ENCODE data around the gene TMEM234. TPM values are rescaled to one million over a fixed set of nuclear protein-coding genes. Genes with fewer than 3 reads are reported as not detected.
A peak's percentile ranks its signal among the peaks of the same experiment; 100 is the strongest.

TMEM234 gene
- total and polyA plus RNA-seq, 2 of the 13 experiments (the other 11 are each of a cell fraction or from before 2014, with no cell fraction given): 6.1 to 9.0 TPM

DNA sequence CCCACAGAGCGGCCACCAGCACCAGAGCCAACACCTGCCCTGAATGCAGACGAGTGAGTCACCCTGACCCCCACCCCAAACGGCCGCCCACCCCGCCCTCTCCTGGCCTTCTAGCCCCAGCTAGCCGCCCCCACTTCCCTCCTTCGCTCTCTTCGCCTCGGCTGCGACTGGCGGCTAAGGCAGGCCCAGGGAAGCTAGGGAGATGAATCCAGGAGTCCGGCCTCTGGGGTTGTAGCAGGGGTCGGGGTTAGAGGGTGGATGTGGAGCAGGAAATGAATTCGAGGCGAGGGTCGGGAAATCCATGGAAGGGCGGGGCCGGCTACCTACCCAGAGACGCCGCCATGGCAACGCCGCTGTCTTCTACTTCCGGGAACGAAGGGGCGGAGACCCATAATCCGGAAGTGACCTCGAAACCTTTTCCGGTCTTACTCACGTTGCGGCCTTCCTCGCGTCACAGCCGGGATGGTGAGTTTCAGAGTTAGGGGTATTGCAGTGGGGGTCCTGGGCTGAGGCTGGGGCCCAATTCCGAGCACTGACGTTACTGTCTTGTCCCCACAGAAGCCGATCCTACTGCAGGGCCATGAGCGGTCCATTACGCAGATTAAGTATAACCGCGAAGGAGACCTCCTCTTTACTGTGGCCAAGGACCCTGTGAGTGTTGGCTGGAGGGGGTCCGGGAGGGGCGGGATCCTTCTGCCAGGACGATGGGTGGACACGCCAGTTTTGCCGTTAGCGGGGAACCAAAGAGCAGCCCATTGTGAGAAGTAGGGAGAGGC, at the start of gene TMEM234, which contains the start of gene EIF3I (continued):
- TF ChIP-seq, protein P1, sequence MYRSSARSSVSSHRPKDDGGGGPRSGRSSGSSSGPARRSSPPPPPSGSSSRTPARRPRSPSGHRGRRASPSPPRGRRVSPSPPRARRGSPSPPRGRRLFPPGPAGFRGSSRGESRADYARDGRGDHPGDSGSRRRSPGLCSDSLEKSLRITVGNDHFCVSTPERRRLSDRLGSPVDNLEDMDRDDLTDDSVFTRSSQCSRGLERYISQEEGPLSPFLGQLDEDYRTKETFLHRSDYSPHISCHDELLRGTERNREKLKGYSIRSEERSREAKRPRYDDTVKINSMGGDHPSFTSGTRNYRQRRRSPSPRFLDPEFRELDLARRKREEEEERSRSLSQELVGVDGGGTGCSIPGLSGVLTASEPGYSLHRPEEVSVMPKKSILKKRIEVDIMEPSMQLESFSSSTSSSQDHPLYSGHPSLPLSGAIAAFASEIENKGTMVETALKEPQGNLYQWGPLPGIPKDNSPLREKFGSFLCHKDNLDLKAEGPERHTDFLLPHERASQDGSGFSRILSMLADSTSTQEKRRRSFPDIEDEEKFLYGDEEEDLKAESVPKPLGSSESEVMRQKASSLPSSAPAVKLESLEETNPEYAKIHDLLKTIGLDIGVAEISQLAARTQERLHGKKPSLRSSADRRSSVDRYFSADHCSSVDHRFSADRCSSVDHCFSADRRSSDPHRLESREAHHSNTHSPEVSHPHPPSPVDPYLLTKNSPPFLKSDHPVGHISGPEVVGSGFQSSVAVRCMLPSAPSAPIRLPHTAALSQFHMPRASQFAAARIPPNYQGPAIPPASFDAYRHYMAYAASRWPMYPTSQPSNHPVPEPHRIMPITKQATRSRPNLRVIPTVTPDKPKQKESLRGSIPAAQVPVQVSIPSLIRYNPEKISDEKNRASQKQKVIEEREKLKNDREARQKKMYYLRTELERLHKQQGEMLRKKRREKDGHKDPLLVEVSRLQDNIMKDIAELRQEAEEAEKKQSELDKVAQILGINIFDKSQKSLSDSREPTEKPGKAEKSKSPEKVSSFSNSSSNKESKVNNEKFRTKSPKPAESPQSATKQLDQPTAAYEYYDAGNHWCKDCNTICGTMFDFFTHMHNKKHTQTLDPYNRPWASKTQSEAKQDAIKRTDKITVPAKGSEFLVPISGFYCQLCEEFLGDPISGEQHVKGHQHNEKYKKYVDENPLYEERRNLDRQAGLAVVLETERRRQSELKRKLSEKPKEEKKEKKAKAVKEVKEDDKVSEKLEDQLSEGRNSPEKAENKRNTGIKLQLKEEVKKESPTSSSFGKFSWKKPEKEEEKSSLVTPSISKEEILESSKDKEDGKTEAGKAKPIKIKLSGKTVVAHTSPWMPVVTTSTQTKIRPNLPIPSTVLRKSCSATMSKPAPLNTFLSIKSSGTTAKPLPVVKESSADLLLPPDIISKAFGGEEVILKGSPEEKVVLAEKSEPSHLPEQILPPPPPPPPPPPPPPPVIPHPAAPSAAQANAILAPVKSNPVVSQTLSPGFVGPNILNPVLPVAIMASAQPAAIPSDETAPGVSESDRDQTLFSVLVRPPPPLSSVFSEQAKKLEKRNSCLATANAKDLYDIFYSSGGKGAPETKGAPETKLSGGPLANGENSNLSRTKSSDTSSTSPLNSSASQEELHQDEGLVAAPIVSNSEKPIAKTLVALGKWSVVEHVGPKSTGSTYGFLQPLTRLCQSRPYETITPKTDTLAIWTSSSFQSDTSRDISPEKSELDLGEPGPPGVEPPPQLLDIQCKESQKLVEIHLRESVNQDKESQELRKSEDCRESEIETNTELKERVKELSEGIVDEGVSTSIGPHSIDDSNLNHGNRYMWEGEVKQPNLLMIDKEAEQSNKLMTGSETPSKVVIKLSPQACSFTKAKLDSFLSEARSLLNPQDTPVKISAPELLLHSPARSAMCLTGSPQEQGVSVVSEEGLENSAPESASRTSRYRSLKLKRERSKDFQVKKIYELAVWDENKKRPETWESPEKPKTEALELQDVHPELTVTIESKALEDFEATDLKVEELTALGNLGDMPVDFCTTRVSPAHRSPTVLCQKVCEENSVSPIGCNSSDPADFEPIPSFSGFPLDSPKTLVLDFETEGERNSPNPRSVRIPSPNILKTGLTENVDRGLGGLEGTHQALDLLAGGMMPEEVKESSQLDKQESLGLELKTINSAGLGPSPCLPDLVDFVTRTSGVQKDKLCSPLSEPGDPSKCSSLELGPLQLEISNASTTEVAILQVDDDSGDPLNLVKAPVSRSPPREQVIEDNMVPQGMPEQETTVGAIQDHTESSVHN (CRISPR knock-in tag; IDR thresholded peaks at IDR 0.05): no peak
- TF ChIP-seq, protein P2, sequence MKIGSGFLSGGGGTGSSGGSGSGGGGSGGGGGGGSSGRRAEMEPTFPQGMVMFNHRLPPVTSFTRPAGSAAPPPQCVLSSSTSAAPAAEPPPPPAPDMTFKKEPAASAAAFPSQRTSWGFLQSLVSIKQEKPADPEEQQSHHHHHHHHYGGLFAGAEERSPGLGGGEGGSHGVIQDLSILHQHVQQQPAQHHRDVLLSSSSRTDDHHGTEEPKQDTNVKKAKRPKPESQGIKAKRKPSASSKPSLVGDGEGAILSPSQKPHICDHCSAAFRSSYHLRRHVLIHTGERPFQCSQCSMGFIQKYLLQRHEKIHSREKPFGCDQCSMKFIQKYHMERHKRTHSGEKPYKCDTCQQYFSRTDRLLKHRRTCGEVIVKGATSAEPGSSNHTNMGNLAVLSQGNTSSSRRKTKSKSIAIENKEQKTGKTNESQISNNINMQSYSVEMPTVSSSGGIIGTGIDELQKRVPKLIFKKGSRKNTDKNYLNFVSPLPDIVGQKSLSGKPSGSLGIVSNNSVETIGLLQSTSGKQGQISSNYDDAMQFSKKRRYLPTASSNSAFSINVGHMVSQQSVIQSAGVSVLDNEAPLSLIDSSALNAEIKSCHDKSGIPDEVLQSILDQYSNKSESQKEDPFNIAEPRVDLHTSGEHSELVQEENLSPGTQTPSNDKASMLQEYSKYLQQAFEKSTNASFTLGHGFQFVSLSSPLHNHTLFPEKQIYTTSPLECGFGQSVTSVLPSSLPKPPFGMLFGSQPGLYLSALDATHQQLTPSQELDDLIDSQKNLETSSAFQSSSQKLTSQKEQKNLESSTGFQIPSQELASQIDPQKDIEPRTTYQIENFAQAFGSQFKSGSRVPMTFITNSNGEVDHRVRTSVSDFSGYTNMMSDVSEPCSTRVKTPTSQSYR (CRISPR knock-in tag; IDR thresholded peaks at IDR 0.05; ENCODE audit: borderline replicate concordance): 0 out of 2 replicates have a peak, but pooled peaks have one; percentile 5
- TF ChIP-seq, protein P3, sequence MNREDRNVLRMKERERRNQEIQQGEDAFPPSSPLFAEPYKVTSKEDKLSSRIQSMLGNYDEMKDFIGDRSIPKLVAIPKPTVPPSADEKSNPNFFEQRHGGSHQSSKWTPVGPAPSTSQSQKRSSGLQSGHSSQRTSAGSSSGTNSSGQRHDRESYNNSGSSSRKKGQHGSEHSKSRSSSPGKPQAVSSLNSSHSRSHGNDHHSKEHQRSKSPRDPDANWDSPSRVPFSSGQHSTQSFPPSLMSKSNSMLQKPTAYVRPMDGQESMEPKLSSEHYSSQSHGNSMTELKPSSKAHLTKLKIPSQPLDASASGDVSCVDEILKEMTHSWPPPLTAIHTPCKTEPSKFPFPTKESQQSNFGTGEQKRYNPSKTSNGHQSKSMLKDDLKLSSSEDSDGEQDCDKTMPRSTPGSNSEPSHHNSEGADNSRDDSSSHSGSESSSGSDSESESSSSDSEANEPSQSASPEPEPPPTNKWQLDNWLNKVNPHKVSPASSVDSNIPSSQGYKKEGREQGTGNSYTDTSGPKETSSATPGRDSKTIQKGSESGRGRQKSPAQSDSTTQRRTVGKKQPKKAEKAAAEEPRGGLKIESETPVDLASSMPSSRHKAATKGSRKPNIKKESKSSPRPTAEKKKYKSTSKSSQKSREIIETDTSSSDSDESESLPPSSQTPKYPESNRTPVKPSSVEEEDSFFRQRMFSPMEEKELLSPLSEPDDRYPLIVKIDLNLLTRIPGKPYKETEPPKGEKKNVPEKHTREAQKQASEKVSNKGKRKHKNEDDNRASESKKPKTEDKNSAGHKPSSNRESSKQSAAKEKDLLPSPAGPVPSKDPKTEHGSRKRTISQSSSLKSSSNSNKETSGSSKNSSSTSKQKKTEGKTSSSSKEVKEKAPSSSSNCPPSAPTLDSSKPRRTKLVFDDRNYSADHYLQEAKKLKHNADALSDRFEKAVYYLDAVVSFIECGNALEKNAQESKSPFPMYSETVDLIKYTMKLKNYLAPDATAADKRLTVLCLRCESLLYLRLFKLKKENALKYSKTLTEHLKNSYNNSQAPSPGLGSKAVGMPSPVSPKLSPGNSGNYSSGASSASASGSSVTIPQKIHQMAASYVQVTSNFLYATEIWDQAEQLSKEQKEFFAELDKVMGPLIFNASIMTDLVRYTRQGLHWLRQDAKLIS (CRISPR knock-in tag; IDR thresholded peaks at IDR 0.05): no peak
- TF ChIP-seq ZNF850 (CRISPR knock-in tag; conservative IDR thresholded peaks at IDR 0.05) (peak; percentile 76; the same call in 1 of the 2 replicates), ZNF432 (CRISPR knock-in tag; IDR thresholded peaks at IDR 0.05; ENCODE audit: borderline replicate concordance) (no peak), DPF2 (CRISPR knock-in tag; IDR thresholded peaks at IDR 0.05; ENCODE audit: borderline replicate concordance, low read depth) (no peak), ZSCAN25 (CRISPR knock-in tag; IDR thresholded peaks at IDR 0.05) (no peak), HNRNPL (IDR thresholded peaks at IDR 0.05; ENCODE audit: low read depth, low read length) (no peak), ZNF160 (CRISPR knock-in tag; IDR thresholded peaks at IDR 0.05) (no peak), ZC3H4 (CRISPR knock-in tag; IDR thresholded peaks at IDR 0.05; ENCODE audit: borderline replicate concordance) (no peak), ZNF20 (CRISPR knock-in tag; IDR thresholded peaks at IDR 0.05) (no peak), CBX5 (CRISPR knock-in tag; IDR thresholded peaks at IDR 0.05; ENCODE audit: borderline replicate concordance) (no peak)
- TF ChIP-seq, protein P4, sequence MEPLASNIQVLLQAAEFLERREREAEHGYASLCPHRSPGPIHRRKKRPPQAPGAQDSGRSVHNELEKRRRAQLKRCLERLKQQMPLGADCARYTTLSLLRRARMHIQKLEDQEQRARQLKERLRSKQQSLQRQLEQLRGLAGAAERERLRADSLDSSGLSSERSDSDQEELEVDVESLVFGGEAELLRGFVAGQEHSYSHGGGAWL (CRISPR knock-in tag; IDR thresholded peaks at IDR 0.05): no peak
